Measurements from ENCODE around the gene ULK4.

- TF ChIP-seq CTCF (IDR thresholded peaks at IDR 0.05) (no peak), POLR2A (IDR thresholded peaks at IDR 0.05) (no peak)
Measured at GRCh38 chr3:41357271-41357670, 604.6 kb downstream of the ULK4 start.
